ENCODE results near the gene PLCL1.

DNA sequence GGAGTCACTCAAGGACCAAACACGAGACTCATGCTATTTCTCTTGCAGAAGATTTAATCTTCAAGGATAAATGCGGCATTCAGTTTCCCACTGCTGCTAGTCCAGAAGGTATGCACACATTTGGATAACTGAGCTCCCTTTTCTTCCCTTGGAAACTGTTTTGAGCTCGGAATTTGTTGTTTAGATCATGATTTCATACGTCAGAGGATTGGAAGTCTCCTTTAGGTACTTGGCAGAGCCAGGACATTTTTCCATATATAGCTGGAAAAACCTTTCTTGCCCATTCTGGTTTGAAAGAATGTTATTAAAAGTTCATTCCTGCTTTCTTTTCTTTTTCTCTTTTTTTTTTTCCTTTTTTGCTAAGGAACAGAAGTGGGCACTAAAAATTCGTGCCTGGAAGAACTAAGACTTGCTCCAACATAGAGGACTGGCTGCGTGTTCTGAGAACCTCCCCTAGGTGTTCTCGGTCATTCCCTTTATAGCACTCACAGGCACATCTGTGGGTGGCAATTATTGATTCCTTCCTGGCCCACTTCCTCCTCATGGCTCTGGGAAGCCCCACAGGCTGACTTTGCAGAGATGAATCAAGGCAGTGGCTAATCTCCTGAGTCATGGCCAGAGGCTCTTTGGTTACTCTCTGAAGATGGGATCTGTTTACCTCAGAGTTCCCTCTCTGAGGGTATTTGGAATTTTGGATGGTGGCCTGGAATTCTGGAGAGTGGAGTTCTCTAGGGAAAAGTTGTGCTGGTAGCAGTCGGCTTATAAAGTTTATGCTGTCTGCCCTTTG is 104.8 kb downstream of the PLCL1 start:
- no peak for TF ChIP-seq POLR2A (IDR thresholded peaks at IDR 0.05)
- TF ChIP-seq, protein P1, sequence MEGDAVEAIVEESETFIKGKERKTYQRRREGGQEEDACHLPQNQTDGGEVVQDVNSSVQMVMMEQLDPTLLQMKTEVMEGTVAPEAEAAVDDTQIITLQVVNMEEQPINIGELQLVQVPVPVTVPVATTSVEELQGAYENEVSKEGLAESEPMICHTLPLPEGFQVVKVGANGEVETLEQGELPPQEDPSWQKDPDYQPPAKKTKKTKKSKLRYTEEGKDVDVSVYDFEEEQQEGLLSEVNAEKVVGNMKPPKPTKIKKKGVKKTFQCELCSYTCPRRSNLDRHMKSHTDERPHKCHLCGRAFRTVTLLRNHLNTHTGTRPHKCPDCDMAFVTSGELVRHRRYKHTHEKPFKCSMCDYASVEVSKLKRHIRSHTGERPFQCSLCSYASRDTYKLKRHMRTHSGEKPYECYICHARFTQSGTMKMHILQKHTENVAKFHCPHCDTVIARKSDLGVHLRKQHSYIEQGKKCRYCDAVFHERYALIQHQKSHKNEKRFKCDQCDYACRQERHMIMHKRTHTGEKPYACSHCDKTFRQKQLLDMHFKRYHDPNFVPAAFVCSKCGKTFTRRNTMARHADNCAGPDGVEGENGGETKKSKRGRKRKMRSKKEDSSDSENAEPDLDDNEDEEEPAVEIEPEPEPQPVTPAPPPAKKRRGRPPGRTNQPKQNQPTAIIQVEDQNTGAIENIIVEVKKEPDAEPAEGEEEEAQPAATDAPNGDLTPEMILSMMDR (IDR thresholded peaks at IDR 0.05): no peak
